Panc1 (cell line): Measurements from ENCODE around the gene SPRR3. TPM values are rescaled to one million over a fixed set of nuclear protein-coding genes. Genes with fewer than 3 reads are reported as not detected.

Source experiments
- ATAC-seq: fragments of 200-7000 bp; cut with Tn5 transposase; 2 replicates; pipeline ENCODE4 v1.9.1; 2020; ENCODE audit warnings: mild to moderate bottlenecking, moderate library complexity
- BruUV-seq: library from RNA; stranded (reverse); fragments of 400-500 nt; replicated peaks from 2 replicates; lab custom pipeline; 2021; lab: Mats Ljungman, UMichigan
- CTCF ChIA-PET: fragments of 300-600 bp; sonication (Branson Sonifier 250); formaldehyde crosslinking; loops from one replicate; lab custom pipeline; 2022; ENCODE audit warnings: antibody characterized with exemption; lab: Charles Lee
- POLR2A ChIA-PET: fragments of 300-600 bp; sonication (Branson Sonifier 250); formaldehyde crosslinking; loops from one replicate; lab custom pipeline; 2022; ENCODE audit warnings: antibody characterized with exemption; lab: Charles Lee
- DNase-seq: peaks from one replicate; pipeline ENCODE4 v3.0.0-alpha.2; 2010; ENCODE audit warnings: low read depth, low spot score
- H3K27ac ChIP-seq: 2 replicates; pipeline ENCODE4 v1.5.1; 2011; ENCODE audit warnings: mild to moderate bottlenecking, low read length, inconsistent platforms
- H3K27me3 ChIP-seq: fragments of 200-500 bp; sonication (Bioruptor generic); 2 replicates; pipeline ENCODE4 v1.6.0; 2014; ENCODE audit warnings: low read length, inconsistent platforms; ENCODE audit not compliant: control insufficient read depth, insufficient read depth
- H3K36me3 ChIP-seq: fragments of 200-500 bp; sonication (Bioruptor generic); 2 replicates; pipeline ENCODE4 v1.5.1; 2014; ENCODE audit warnings: inconsistent platforms, mild to moderate bottlenecking, low read length, moderate library complexity; ENCODE audit not compliant: control insufficient read depth, insufficient read depth
- H3K4me1 ChIP-seq: 2 replicates; pipeline ENCODE4 v1.5.1; 2011; ENCODE audit warnings: inconsistent platforms, mild to moderate bottlenecking, low read length, moderate library complexity; ENCODE audit not compliant: control insufficient read depth, insufficient read depth
- H3K4me3 ChIP-seq, 2 experiments: 2 replicates each; pipeline ENCODE4 v1.5.1; 2011 to 2012; ENCODE audit warnings: low read depth in 2 of 2, low read length in 2 of 2, mild to moderate bottlenecking in 2 of 2, inconsistent platforms in 1 of 2, moderate library complexity in 1 of 2
- H3K9me3 ChIP-seq: fragments of 200-500 bp; sonication (Bioruptor generic); 2 replicates; pipeline ENCODE4 v1.5.1; 2014; ENCODE audit warnings: low read depth, mild to moderate bottlenecking, inconsistent platforms, low read length, moderate library complexity; ENCODE audit not compliant: control insufficient read depth, insufficient read depth
- CTCF ChIP-seq: fragments of 450-650 bp; IDR thresholded peaks from 2 replicates; pipeline ENCODE4 v1.5.1; 2017; ENCODE audit warnings: mild to moderate bottlenecking
- POLR2AphosphoS5 ChIP-seq: IDR thresholded peaks from 2 replicates; pipeline ENCODE4 v1.6.1; 2012; ENCODE audit warnings: mild to moderate bottlenecking, low read depth, low read length, moderate library complexity
- REST ChIP-seq, 2 experiments: IDR thresholded peaks; 2 replicates each; pipeline ENCODE4 v1.6.1; 2011 to 2012; ENCODE audit warnings: low read depth in 2 of 2, control low read depth in 1 of 2, low read length in 1 of 2, mild to moderate bottlenecking in 1 of 2, moderate library complexity in 1 of 2; ENCODE audit not compliant: insufficient read depth in 1 of 2
- SIN3A ChIP-seq: IDR thresholded peaks from 2 replicates; pipeline ENCODE4 v1.6.1; 2012; ENCODE audit warnings: low read depth, mild to moderate bottlenecking, low read length, moderate library complexity, borderline replicate concordance; ENCODE audit not compliant: insufficient read depth
- TCF7L2 ChIP-seq: IDR thresholded peaks from 2 replicates; pipeline ENCODE4 v1.6.1; 2011; ENCODE audit warnings: mild to moderate bottlenecking, low read depth, low read length, inconsistent platforms
- in situ Hi-C: cut with HindIII; loops from 2 replicates; pipeline ENCODE4 v1.10.0; 2016; ENCODE audit warnings: low sequenced_read_pairs, low pct_unique_long_range_greater_than_20kb
- intact Hi-C: fragments of 100-400 bp; cut with micrococcal nuclease; formaldehyde crosslinking; loops from one replicate; pipeline ENCODE4 v1.10.0; 2022; ENCODE audit not compliant: unreplicated experiment
- total RNA-seq: library from RNA; stranded (reverse); gene quantifications from one replicate; pipeline ENCODE4 v1.2.1, GENCODE V29; 2021; ENCODE audit not compliant: unreplicated experiment

Gene SPRR3
- total RNA-seq, 1 experiment from 2014 or later, result not detected

- intact Hi-C loops (no loop called here), in situ Hi-C loops (no loop called here)
- Histone ChIP-seq H3K4me3 (no peak overlapping the region), H3K4me1 (no peaks in the 10 kb centered on the region), H3K27ac (no peak overlapping the region), H3K9me3 (no peaks in the 10 kb centered on the region), H3K36me3 (no peaks in the 10 kb centered on the region), H3K27me3 (no peaks in the 10 kb centered on the region)
- ChIA-PET CTCF (no interaction called here), POLR2A (no interaction called here)
- BruUV-seq, result no TSS peak
- TF ChIP-seq POLR2AphosphoS5, result no peak
- TF ChIP-seq TCF7L2, result no peak
- TF ChIP-seq CTCF, result no peak
- no peak for TF ChIP-seq SIN3A
- TF ChIP-seq REST (IDR thresholded peaks at IDR 0.05; ENCODE audit: insufficient read depth in 1 of 2, low read depth in 2 of 2, low read length in 1 of 2), result no peak
- no peak for ATAC-seq
- DNase-seq, result no peak
These were observed 22.9 kb downstream of the SPRR3 start for GRCh38 chr1:153024413-153024812.

- CTCF ChIA-PET, result no interaction called here
- H3K4me3 ChIP-seq, result no peak overlapping the region
- BruUV-seq, result no TSS peak
- H3K27me3 ChIP-seq, result no peaks in the 10 kb centered on the region
- H3K9me3 ChIP-seq, result no peaks in the 10 kb centered on the region
- POLR2A ChIA-PET, result no interaction called here
- in situ Hi-C loops, result no loop called here
- no peaks in the 10 kb centered on the region for H3K36me3 ChIP-seq
- intact Hi-C loops, result no loop called here
- ATAC-seq (no peak), DNase-seq (no peak)
- TF ChIP-seq SIN3A, result no peak
- no peak for TF ChIP-seq CTCF
- no peak for TF ChIP-seq REST (IDR thresholded peaks at IDR 0.05; ENCODE audit: insufficient read depth in 1 of 2, low read depth in 2 of 2, low read length in 1 of 2)
- TF ChIP-seq POLR2AphosphoS5, result no peak
- no peaks in the 10 kb centered on the region for H3K4me1 ChIP-seq
- H3K27ac ChIP-seq, result no peak overlapping the region
These were observed 24.2 kb downstream of the SPRR3 start for GRCh38 chr1:153025797-153026196.
